T-cell (primary cell): Measurements from ENCODE around the gene ENO1. TPM values are rescaled to one million over a fixed set of nuclear protein-coding genes. Genes with fewer than 3 reads are reported as not detected.
A peak's percentile ranks its signal among the peaks of the same experiment; 100 is the strongest.

ENCODE experiments used
- ATAC-seq, 4 experiments: fragments of 200-7000 bp in 3 of 4; fragments of 150-1000 bp in 1 of 4; cut with Tn5 transposase; replicated peaks in 1 of 4; 1 replicate in 3 of 4; 2 replicates in 1 of 4; pipeline ENCODE4 v1.10.0; 2021; ENCODE audit warnings: moderate library complexity in 3 of 4, mild to moderate bottlenecking in 2 of 4, moderate number of reproducible peaks in 1 of 4
- CTCF ChIA-PET, 2 donors: fragments of 300-600 bp; sonication (Branson Sonifier 250); formaldehyde crosslinking; loops; one replicate each; lab custom pipeline; 2022; ENCODE audit warnings: antibody characterized with exemption in 2 of 2; lab: Charles Lee
- POLR2A ChIA-PET, 2 donors: fragments of 300-600 bp; sonication (Branson Sonifier 250); formaldehyde crosslinking; loops; one replicate each; lab custom pipeline; 2022; ENCODE audit warnings: antibody characterized with exemption in 2 of 2; lab: Charles Lee
- DNase-seq, 35 experiments: peaks; one replicate each; pipeline versions ENCODE4 v3.0.0 to v3.0.0-alpha.2; 2013 to 2023
- H3K27ac ChIP-seq: one replicate; pipeline ENCODE4 v1.5.1; 2013; ENCODE audit warnings: low read length
- H3K27me3 ChIP-seq, 2 experiments: replicated peaks in 1 of 2; 1 replicate in 1 of 2; 2 replicates in 1 of 2; pipeline versions ENCODE4 v1.6.1 to v1.7.0; 2013; ENCODE audit warnings: low read length in 1 of 2, mixed read lengths in 1 of 2; ENCODE audit not compliant: control insufficient read depth in 2 of 2, insufficient read depth in 2 of 2; ENCODE audit errors: extremely low read depth in 1 of 2
- H3K36me3 ChIP-seq, 2 donors: 1 replicate in 1 of 2; 2 replicates in 1 of 2; pipeline versions ENCODE4 v1.6.1 to v1.7.0; 2013; ENCODE audit warnings: low read length in 1 of 2; ENCODE audit not compliant: control insufficient read depth in 2 of 2, insufficient read depth in 1 of 2; ENCODE audit errors: extremely low read depth in 1 of 2
- H3K4me1 ChIP-seq, 2 experiments: 1 replicate in 1 of 2; 2 replicates in 1 of 2; pipeline versions ENCODE4 v1.6.1 to v1.7.0; 2013; ENCODE audit warnings: low read length in 2 of 2, mixed read lengths in 1 of 2; ENCODE audit not compliant: insufficient read depth in 2 of 2, control insufficient read depth in 1 of 2; ENCODE audit errors: extremely low read depth in 1 of 2
- H3K4me3 ChIP-seq, 2 donors: 1 replicate in 1 of 2; 2 replicates in 1 of 2; pipeline versions ENCODE4 v1.5.1 to v1.7.0; 2013; ENCODE audit warnings: mild to moderate bottlenecking in 2 of 2, low read length in 1 of 2, moderate library complexity in 1 of 2; ENCODE audit not compliant: control insufficient read depth in 1 of 2; ENCODE audit errors: extremely low read depth in 1 of 2
- H3K9me3 ChIP-seq: 2 replicates; pipeline ENCODE4 v1.7.0; 2013
- H3K27ac Mint-ChIP-seq, 2 donors: one replicate each; pipeline ENCODE4 v1.8.0; 2020 to 2021; ENCODE audit warnings: mild to moderate bottlenecking in 2 of 2, mixed read lengths in 2 of 2
- H3K27me3 Mint-ChIP-seq, 2 donors: one replicate each; pipeline ENCODE4 v1.8.0; 2021 to 2022; ENCODE audit warnings: mixed read lengths in 2 of 2
- H3K36me3 Mint-ChIP-seq: one replicate; pipeline ENCODE4 v1.8.0; 2021; ENCODE audit warnings: mixed read lengths
- H3K4me1 Mint-ChIP-seq, 3 donors: one replicate each; pipeline ENCODE4 v1.8.0; 2020 to 2022; ENCODE audit warnings: mixed read lengths in 3 of 3, mild to moderate bottlenecking in 1 of 3
- H3K4me3 Mint-ChIP-seq, 3 donors: one replicate each; pipeline ENCODE4 v1.8.0; 2020 to 2022; ENCODE audit warnings: mild to moderate bottlenecking in 3 of 3, mixed read lengths in 3 of 3, moderate library complexity in 3 of 3
- H3K9me3 Mint-ChIP-seq, 3 donors: one replicate each; pipeline ENCODE4 v1.8.0; 2020 to 2022; ENCODE audit warnings: mixed read lengths in 3 of 3
- WGBS: methylation state at CpG from one replicate; pipeline ENCODE4 v1.1.5; 2013; ENCODE audit warnings: missing lambda C conversion rate; ENCODE audit not compliant: insufficient coverage; 5-methylcytosine and 5-hydroxymethylcytosine counted together
- total RNA-seq, 35 experiments: library from RNA in 6 of 35; stranded (reverse) in 6 of 35; fragments of 120-200 nt in 1 of 35; gene quantifications; one replicate each; pipeline versions ENCODE4 v1.2.1 to v1.2.4 and lab custom pipeline; 2013 to 2026

Gene ENO1
- total RNA-seq, 5 donors from 2014 or later (not counting 1 experiment from before 2014, with no cell fraction given) = 308 to 625 (median 545) TPM

GRCh38 chr1:8879922-8880676, 1.6 kb upstream of the ENO1 start:
- Mint-ChIP-seq H3K4me1 (peaks cover 32 to 34% (median 34%) of the 10 kb centered on the region in 3 donors), H3K4me3 (peak overlapping the region; percentile 82 to 95 (median 89)), H3K36me3 (peaks cover 7% of the 10 kb centered on the region), H3K27ac (peak overlapping the region; percentile 95 to 98), H3K27me3 (no peaks in the 10 kb centered on the region), H3K9me3 (no peaks in the 10 kb centered on the region)
- ChIA-PET CTCF (interaction anchor here in 1 of 2 donors (0.7 to 1.3 kb wide), 2 partner anchors 18 to 178 kb away, joined by 3 to 4 read pairs; no protein-coding TSS in a partner anchor), POLR2A (interaction anchor here (0.6 to 0.7 kb wide), 2 partner anchors 923 to 1112 kb away, joined by 4 to 8 read pairs; no protein-coding TSS in a partner anchor)
- no peaks in the 10 kb centered on the region for H3K27me3 ChIP-seq
- H3K27ac ChIP-seq = no peak overlapping the region
- H3K9me3 ChIP-seq = no peaks in the 10 kb centered on the region
- H3K4me1 ChIP-seq = peaks cover 8 to 44% of the 10 kb centered on the region in 2 experiments
- H3K36me3 ChIP-seq = peaks cover 0 to 5% of the 10 kb centered on the region in 2 donors
- peak in 1 of 35 experiments; percentile 15 for DNase-seq
- no peak overlapping the region for H3K4me3 ChIP-seq
- WGBS = 20% methylated on average over 1 of the region's 9 CpGs
- no peak for ATAC-seq

DNA sequence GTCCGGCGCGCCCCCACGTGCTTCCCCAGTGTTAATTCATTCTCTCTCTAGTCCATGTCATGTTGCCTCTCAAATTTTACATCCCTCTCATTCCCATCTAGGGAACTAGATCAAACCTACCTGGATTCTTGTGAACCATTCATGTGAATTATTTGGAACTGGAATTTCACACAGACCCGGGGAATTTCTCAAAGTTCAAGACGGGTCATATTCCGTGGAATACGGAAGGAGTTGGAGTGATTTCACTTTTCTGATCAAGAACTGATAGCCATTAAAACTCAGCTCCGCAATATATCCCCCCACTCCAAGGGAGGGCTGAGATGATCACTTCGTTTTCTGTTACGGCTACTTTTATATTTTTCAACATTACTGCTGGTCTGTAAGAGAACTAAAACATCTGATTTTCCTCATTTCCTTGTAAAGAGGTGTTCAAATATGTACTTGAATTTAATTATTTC, 1.0 kb upstream of the ENO1 start:
- Mint-ChIP-seq H3K9me3 (no peaks in the 10 kb centered on the region), H3K4me3 (peak overlapping the region; percentile 82 to 95 (median 89)), H3K4me1 (peaks cover 38 to 40% (median 40%) of the 10 kb centered on the region in 3 donors), H3K27ac (peak overlapping the region; percentile 95 to 98), H3K36me3 (peaks cover 12% of the 10 kb centered on the region), H3K27me3 (no peaks in the 10 kb centered on the region)
- H3K4me3 ChIP-seq = peak overlapping the region; percentile 29 to 53
- ChIA-PET CTCF (interaction anchor here (0.5 to 1.3 kb wide), 4 partner anchors 17 to 359 kb away, joined by 3 to 5 read pairs (median 4); no protein-coding TSS in a partner anchor), POLR2A (interaction anchor here in 1 of 2 donors (0.5 kb wide), 1 partner anchor 22 kb away, joined by 3 read pairs; no protein-coding TSS in a partner anchor)
- H3K36me3 ChIP-seq = peaks cover 0 to 11% of the 10 kb centered on the region in 2 donors
- peaks cover 8 to 50% of the 10 kb centered on the region in 2 experiments for H3K4me1 ChIP-seq
- no peaks in the 10 kb centered on the region for H3K9me3 ChIP-seq
- 0% methylated on average over 4 of the region's 11 CpGs for WGBS
- H3K27me3 ChIP-seq = no peaks in the 10 kb centered on the region
- ATAC-seq (no peak), DNase-seq (peak in 1 of 35 experiments; percentile 41)
- H3K27ac ChIP-seq = peak overlapping the region; percentile 98

DNA sequence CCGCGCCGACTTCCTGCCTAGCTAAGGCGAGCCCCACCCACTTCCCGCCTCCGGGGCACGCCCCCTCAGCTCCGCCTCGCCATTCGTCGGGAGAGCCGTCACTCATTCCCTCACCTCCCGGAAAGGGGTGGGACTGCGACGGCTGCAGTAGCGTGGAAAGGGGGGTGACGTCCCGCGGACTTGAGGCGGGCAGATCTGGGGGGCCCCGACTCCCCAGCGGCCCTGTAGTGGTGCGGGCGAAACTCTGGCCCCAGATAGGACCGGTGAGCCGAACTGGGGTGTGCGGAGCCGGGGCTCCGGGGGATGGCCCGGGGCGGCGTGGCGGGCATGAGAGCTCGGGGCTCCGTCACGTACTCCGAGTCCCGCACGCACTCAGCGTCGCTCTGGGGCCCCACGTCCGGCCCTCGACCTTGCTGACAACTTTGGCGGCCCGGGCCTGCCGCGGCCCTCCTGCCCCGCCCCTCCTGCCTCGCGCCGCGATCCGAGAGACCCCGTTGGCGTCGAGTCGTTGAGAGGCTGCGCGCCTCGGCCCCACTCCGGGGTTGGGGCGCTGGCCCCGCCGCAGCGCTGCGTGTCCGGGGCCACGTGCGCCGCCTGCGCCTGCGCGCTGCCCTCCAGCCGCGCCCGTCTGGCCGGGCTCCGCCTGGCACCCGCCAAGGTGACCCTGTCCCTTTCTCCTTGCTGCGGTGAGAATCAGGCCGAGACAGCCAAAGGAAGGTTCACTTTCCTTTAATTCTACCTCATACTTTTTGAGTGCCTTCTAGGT, 395 bp upstream of the ENO1 start:
- Histone ChIP-seq H3K27ac (peak overlapping the region; percentile 98), H3K4me3 (peak overlapping the region; percentile 83 to 97), H3K27me3 (no peaks in the 10 kb centered on the region), H3K9me3 (no peaks in the 10 kb centered on the region), H3K36me3 (peaks cover 0 to 16% of the 10 kb centered on the region in 2 donors), H3K4me1 (peaks cover 10 to 56% of the 10 kb centered on the region in 2 experiments)
- POLR2A ChIA-PET = interaction anchor here (0.5 to 1.0 kb wide), 3 partner anchors 21 to 353 kb away, joined by 3 read pairs; no protein-coding TSS in a partner anchor
- CTCF ChIA-PET = interaction anchor here (0.5 to 1.3 kb wide), 3 partner anchors 17 to 358 kb away, joined by 3 to 5 read pairs (median 4); no protein-coding TSS in a partner anchor
- Mint-ChIP-seq H3K4me1 (peaks cover 43 to 45% (median 44%) of the 10 kb centered on the region in 3 donors), H3K4me3 (peak overlapping the region; percentile 90 to 95 (median 94)), H3K27me3 (no peaks in the 10 kb centered on the region), H3K27ac (peak overlapping the region; percentile 95 to 98), H3K9me3 (no peaks in the 10 kb centered on the region), H3K36me3 (peaks cover 15% of the 10 kb centered on the region)
- WGBS = under 1% methylated on average over 78 of the region's 82 CpGs
- peak; percentile 80 to 87 (median 84) for ATAC-seq
- peak; percentile 91 to 100 (median 97) for DNase-seq

DNA sequence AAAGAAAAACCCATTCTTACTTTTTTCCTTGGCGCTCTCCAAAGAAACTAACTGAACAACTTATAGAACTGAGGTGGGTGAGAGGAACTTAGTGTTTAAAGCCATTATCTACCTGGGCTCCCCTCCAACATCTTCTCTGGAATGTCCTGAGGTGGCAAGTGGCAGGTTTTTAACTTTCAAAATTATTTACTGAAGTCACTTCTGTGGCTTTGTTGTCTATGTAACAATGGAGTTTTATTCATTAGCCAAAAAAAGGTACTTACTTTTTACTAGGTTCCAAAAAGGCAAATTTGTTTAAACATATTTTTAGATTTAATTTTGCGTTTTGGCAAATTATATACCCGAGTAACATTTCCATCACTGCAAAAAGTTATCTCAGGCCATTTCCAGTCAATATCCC, 2.4 kb downstream of the ENO1 start:
- Histone ChIP-seq H3K4me1 (peaks cover 12 to 72% of the 10 kb centered on the region in 2 experiments), H3K27ac (peak overlapping the region; percentile 52), H3K9me3 (no peaks in the 10 kb centered on the region), H3K4me3 (peak overlapping the region in 1 of 2 donors; percentile 97), H3K36me3 (peaks cover 4 to 44% of the 10 kb centered on the region in 2 donors), H3K27me3 (no peaks in the 10 kb centered on the region)
- WGBS = no CpG with 5 or more reads among the region's 3 CpGs
- no peak for DNase-seq
- Mint-ChIP-seq H3K4me1 (peaks cover 61 to 71% (median 69%) of the 10 kb centered on the region in 3 donors), H3K27me3 (no peaks in the 10 kb centered on the region), H3K9me3 (no peaks in the 10 kb centered on the region), H3K27ac (peak overlapping the region; percentile 89 to 96), H3K36me3 (peaks cover 37% of the 10 kb centered on the region), H3K4me3 (peak overlapping the region; percentile 90 to 95 (median 94))
- ChIA-PET POLR2A (no interaction called here), CTCF (interaction anchor here (0.6 to 0.7 kb wide), 3 partner anchors 27 to 950 kb away, joined by 3 to 7 read pairs (median 5); no protein-coding TSS in a partner anchor)
- ATAC-seq = no peak

DNA sequence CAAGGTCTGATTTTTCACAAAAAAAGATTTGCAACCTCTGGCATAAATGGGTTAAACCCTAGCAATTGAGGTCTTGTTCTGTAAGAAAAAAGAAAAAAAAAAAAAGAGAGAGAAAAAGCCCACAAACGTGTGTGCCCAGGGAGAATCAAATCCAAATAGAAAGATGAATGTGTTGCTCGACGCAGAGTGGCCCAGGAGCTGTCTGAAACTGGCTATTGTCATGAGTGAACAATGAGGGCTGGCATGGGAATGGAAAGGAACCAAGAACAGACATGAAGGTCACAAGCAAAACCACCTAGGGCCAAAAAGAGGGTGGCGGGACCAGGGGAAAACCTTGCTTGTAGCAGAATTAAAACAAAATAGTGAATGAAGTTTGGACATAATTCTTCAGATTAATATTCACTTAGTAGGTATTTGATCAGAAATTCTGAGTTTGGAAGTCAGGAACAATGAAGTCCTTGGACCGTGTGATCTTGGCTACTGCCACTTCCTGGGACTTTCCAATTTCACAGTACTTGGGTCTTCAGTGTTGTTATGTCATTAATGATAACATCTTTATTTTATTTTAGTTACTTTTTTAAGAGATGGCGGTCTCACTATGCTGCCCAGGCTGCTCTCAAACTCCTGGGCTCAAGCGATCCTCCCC, 3.1 kb downstream of the ENO1 start:
- Histone ChIP-seq H3K4me3 (no peak overlapping the region), H3K9me3 (no peaks in the 10 kb centered on the region), H3K36me3 (peaks cover 4 to 52% of the 10 kb centered on the region in 2 donors), H3K27me3 (no peaks in the 10 kb centered on the region), H3K27ac (peak overlapping the region; percentile 52), H3K4me1 (peaks cover 12 to 72% of the 10 kb centered on the region in 2 experiments)
- peak in 1 of 35 experiments; percentile 59 for DNase-seq
- ChIA-PET POLR2A (interaction anchor here in 1 of 2 donors (0.7 kb wide), 1 partner anchor 212 kb away, joined by 6 read pairs; no protein-coding TSS in a partner anchor), CTCF (no interaction called here)
- peak overlapping the region; percentile 90 to 95 (median 94) for H3K4me3 Mint-ChIP-seq
- H3K27ac Mint-ChIP-seq = peak overlapping the region; percentile 89 to 96
- peaks cover 61 to 73% (median 72%) of the 10 kb centered on the region in 3 donors for H3K4me1 Mint-ChIP-seq
- ATAC-seq = no peak
- no CpG with 5 or more reads among the region's 7 CpGs for WGBS
- H3K9me3 Mint-ChIP-seq = no peaks in the 10 kb centered on the region
- H3K27me3 Mint-ChIP-seq = no peaks in the 10 kb centered on the region
- H3K36me3 Mint-ChIP-seq = peaks cover 45% of the 10 kb centered on the region
